Muscle layer of duodenum (tissue), 2 donors: Measurements from ENCODE around the gene NTF4.
"Not testable (repeated sequence)": the region's sequence is repeated elsewhere in the genome, so short reads cannot be mapped to it uniquely, and the experiment has no call there.

Experiments
- H3K27ac ChIP-seq: one replicate; pipeline ENCODE4 v1.7.0; 2013; ENCODE audit warnings: mild to moderate bottlenecking, low read length
- H3K27me3 ChIP-seq: one replicate; pipeline ENCODE4 v1.7.0; 2013; ENCODE audit warnings: low read depth, mild to moderate bottlenecking, control low read depth, low read length
- H3K36me3 ChIP-seq, 2 donors: one replicate each; pipeline ENCODE4 v1.7.0; 2013; ENCODE audit warnings: low read length in 2 of 2, control low read depth in 1 of 2, mild to moderate bottlenecking in 1 of 2; ENCODE audit not compliant: insufficient read depth in 2 of 2, control insufficient read depth in 1 of 2
- H3K4me1 ChIP-seq, 2 donors: one replicate each; pipeline ENCODE4 v1.7.0; 2013; ENCODE audit warnings: low read length in 2 of 2, mild to moderate bottlenecking in 2 of 2, control low read depth in 1 of 2, moderate library complexity in 1 of 2; ENCODE audit not compliant: insufficient read depth in 2 of 2, control insufficient read depth in 1 of 2
- H3K4me3 ChIP-seq, 2 donors: one replicate each; pipeline ENCODE4 v1.7.0; 2013; ENCODE audit warnings: low read length in 2 of 2, low read depth in 1 of 2, mild to moderate bottlenecking in 1 of 2
- H3K9me3 ChIP-seq, 2 donors: one replicate each; pipeline ENCODE4 v1.7.0; 2013; ENCODE audit warnings: low read length in 2 of 2, control low read depth in 1 of 2, mild to moderate bottlenecking in 1 of 2; ENCODE audit not compliant: control insufficient read depth in 1 of 2
- donor health status: healthy.

Gene NTF4

DNA sequence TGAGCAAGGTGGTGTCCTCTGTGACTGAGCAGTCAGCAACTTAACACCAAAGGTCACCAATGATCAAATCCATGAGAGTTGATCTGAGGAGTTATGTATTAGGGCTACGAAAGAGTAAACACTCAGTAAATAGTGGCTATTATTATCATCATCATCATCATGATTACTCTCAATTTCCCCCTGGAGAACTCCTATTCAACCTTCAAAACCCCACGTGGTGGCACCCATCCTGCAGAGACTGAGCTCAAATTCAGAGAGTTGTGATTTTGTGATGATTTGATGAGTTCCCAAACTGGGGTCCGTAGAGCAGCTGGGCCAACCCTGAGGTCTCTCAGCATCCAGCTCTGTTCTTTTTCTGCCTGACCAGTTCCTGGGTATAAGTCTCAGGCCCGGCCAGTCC lies 14.8 kb downstream of the NTF4 start:
- not testable (repeated sequence) for H3K4me3 ChIP-seq, H3K27ac ChIP-seq, H3K9me3 ChIP-seq, H3K36me3 ChIP-seq, H3K27me3 ChIP-seq, H3K4me1 ChIP-seq

- H3K4me3 ChIP-seq, H3K9me3 ChIP-seq, H3K27me3 ChIP-seq, H3K4me1 ChIP-seq, H3K27ac ChIP-seq, H3K36me3 ChIP-seq: not testable (repeated sequence)
These were observed 15.6 kb downstream of the NTF4 start, which contains the start of gene CGB8 for GRCh38 chr19:49049011-49049410. CGB8 (minus strand) TSS chr19:49049111; CDS start chr19:49048739, 372 bp downstream.

DNA sequence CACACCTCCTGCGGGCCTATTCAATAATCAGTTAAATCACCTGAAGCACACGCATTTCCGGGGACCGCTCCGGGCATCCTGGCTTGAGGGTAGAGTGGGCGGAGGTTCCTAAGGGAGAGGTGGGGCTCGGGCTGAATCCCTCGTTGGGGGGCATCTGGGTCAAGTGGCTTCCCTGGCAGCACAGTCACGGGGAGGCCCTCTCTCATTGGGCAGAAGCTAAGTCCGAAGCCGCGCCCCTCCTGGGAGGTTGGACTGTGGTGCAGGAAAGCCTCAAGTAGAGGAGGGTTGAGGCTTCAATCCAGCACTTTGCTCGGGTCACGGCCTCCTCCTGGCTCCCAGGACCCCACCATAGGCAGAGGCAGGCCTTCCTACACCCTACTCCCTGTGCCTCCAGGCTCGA lies 21.1 kb downstream of the NTF4 start, which contains the start of gene CGB5:
CGB5 (plus strand) TSS at position 301 of the 400 bp plus-strand sequence. CDS start 362 bp downstream, outside the sequence.
- not testable (repeated sequence) for H3K27me3 ChIP-seq, H3K36me3 ChIP-seq, H3K4me1 ChIP-seq, H3K4me3 ChIP-seq, H3K27ac ChIP-seq, H3K9me3 ChIP-seq

DNA sequence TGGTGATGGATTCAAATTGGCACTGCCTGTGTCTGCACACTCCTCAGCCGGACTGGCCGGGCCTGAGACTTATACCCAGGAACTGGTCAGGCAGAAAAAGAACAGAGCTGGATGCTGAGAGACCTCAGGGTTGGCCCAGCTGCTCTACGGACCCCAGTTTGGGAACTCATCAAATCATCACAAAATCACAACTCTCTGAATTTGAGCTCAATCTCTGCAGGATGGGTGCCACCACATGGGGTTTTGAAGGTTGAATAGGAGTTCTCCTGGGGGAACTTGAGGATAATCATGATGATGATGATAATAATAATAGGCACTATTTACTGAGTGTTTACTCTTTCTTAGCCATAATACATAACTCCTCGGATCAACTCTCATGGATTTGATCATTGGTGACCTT lies 22.0 kb downstream of the NTF4 start:
- H3K27ac ChIP-seq, H3K36me3 ChIP-seq, H3K9me3 ChIP-seq, H3K27me3 ChIP-seq, H3K4me3 ChIP-seq, H3K4me1 ChIP-seq: not testable (repeated sequence)

DNA sequence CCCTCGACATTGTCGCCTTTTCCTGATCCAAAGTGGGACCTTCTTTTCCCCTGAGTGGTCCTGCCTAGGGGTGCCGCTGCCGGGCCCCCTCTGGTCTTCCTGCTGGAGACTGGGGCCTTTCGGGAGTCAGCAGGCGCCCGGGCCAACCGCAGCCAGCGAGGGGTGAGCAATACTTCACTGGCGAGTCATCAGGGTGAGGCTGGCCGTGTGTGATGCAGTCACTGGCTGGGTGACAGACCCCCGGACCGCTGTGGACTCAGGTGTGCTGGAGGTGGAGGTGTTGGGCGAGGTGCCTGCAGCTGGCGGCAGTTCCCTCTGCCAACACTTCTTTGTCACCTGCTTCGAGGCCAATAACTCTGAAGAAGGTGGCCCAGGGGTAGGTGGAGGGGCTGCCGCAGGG lies 22.4 kb downstream of the NTF4 start:
- Histone ChIP-seq H3K9me3 (no peaks in the 10 kb centered on the region), H3K27ac (no peak overlapping the region), H3K36me3 (no peaks in the 10 kb centered on the region), H3K4me1 (no peaks in the 10 kb centered on the region), H3K27me3 (no peaks in the 10 kb centered on the region), H3K4me3 (no peak overlapping the region)

GRCh38 chr19:49039736-49040135 lies 24.9 kb downstream of the NTF4 start:
- H3K27me3 ChIP-seq, H3K9me3 ChIP-seq, H3K4me1 ChIP-seq, H3K27ac ChIP-seq, H3K36me3 ChIP-seq, H3K4me3 ChIP-seq: not testable (repeated sequence)

GRCh38 chr19:49038557-49039276 lies 25.9 kb downstream of the NTF4 start:
- not testable (repeated sequence) for H3K4me3 ChIP-seq, H3K27me3 ChIP-seq

DNA sequence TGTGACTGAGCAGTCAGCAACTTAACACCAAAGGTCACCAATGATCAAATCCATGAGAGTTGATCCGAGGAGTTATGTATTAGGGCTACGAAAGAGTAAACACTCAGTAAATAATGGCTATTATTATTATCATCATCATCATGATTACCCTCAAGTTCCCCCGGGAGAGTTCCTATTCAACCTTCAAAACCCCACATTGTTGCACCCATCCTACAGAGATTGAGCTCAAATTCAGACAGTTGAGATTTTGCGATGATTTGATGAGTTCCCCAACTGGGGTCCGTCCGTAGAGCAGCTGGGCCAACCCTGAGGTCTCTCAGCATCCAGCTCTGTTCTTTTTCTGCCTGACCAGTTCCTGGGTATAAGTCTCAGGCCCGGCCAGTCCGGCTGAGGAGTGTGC lies 26.5 kb downstream of the NTF4 start:
- H3K4me1 ChIP-seq, H3K9me3 ChIP-seq, H3K27me3 ChIP-seq, H3K4me3 ChIP-seq, H3K27ac ChIP-seq, H3K36me3 ChIP-seq: not testable (repeated sequence)

More at GRCh38 chr19:49038557-49039276, 25.9 kb downstream of the NTF4 start:
- not testable (repeated sequence) for H3K36me3 ChIP-seq, H3K9me3 ChIP-seq, H3K27ac ChIP-seq, H3K4me1 ChIP-seq

DNA sequence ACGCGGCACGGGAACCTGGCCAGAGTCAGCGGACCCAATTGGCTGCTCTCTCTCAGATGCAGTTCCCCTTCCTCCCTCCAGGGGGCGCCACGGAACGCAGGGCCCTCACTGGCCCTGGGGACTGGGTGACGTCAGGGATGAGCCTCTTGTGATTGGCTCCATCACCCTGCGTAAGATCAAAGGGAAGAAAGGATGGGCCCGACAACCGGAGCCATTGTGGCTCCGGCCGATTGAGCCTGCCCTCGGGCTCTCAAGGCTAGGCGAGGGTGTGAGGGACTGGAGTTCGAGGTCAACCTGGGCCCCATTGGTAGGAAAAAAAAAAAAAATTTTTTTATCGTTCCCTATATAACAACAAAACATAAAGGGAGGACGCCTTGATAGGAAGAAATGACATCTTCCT lies 27.8 kb downstream of the NTF4 start, which contains the start of gene CGB1:
CGB1 (minus strand) TSS at position 81 of the 400 bp plus-strand sequence. CDS start 184 bp downstream, outside the sequence.
- H3K27ac ChIP-seq, H3K4me3 ChIP-seq, H3K4me1 ChIP-seq, H3K9me3 ChIP-seq, H3K36me3 ChIP-seq, H3K27me3 ChIP-seq: not testable (repeated sequence)

- H3K4me3 ChIP-seq, H3K27ac ChIP-seq, H3K36me3 ChIP-seq, H3K27me3 ChIP-seq, H3K9me3 ChIP-seq, H3K4me1 ChIP-seq: not testable (repeated sequence)
These were observed 32.8 kb downstream of the NTF4 start, which contains the start of gene CGB2 for GRCh38 chr19:49031642-49032301. CGB2 (plus strand) TSS chr19:49031890; CDS start chr19:49032096, 206 bp downstream.

GRCh38 chr19:49030323-49030722 lies 34.3 kb downstream of the NTF4 start:
- H3K27me3 ChIP-seq, H3K9me3 ChIP-seq, H3K27ac ChIP-seq, H3K4me3 ChIP-seq, H3K36me3 ChIP-seq, H3K4me1 ChIP-seq: not testable (repeated sequence)

GRCh38 chr19:49029749-49030148 lies 34.9 kb downstream of the NTF4 start:
- H3K9me3 ChIP-seq, H3K27me3 ChIP-seq, H3K36me3 ChIP-seq, H3K4me1 ChIP-seq, H3K4me3 ChIP-seq, H3K27ac ChIP-seq: not testable (repeated sequence)
